ENCODE results near the gene BCL7B. TPM values are rescaled to one million over a fixed set of nuclear protein-coding genes. Genes with fewer than 3 reads are reported as not detected.
"Not testable (repeated sequence)": the region's sequence is repeated elsewhere in the genome, so short reads cannot be mapped to it uniquely, and the experiment has no call there.

Gene BCL7B
- total RNA-seq, 1 donor from 2014 or later: 80.7 TPM

DNA sequence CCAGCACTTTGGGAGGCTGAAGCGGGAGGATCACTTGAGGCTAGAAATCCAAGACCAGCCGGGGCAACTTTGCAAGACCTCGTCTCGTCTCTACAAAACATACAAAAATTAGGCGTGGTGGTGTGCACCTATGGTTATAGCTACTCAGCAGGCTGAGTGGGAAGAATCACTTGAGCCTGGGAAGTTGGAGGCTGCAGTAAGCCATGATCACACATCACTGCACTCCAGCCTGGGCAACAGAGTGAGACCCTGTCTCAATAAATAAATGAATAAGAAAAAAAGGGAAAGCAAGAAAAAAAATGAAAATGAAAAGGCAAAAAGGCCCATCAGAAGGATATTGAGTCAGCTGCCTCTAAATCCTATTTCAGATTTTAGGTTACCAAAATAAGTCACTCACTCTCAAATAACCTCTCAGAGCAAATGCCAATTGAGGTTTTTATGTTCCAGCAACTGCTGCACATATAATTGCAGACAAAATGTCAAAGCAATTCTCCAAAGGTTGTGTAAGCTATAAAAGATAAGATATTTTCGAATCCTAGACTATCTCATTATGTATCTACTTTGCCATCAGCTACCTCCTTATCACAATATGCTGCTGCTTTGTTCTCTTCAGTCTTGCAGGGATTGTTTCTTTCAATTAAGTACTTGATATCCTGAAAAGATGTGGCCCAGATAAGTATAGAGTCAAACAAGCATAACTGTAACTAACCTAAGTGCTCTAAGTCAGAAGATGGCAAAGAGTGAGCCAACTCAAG, 40.1 kb downstream of the BCL7B start:
- DNase-seq (no peak), ATAC-seq (no peak)
- intact Hi-C loops (cut with micrococcal nuclease): no loop called here

DNA sequence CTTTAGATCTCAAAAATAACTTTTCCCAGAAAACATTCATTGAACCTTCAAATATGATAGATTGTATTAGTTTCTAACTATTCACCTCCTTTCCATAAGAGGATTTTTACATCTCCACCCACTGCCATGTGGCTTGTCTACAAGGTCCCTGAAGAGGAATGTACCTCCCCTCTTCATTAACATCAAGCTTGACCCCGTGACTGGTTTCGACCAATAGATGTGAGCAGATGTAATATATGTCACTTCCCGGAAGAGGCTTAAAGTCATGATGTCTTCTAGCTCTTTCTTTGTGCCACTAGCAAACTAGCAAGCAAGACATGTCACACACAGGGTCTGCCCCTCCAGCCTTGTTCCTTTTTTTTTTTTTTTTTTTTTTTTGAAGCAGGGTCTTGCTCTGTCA, 42.3 kb downstream of the BCL7B start:
- DNase-seq (no peak), ATAC-seq (no peak)
- intact Hi-C loops (cut with micrococcal nuclease): no loop called here

DNA sequence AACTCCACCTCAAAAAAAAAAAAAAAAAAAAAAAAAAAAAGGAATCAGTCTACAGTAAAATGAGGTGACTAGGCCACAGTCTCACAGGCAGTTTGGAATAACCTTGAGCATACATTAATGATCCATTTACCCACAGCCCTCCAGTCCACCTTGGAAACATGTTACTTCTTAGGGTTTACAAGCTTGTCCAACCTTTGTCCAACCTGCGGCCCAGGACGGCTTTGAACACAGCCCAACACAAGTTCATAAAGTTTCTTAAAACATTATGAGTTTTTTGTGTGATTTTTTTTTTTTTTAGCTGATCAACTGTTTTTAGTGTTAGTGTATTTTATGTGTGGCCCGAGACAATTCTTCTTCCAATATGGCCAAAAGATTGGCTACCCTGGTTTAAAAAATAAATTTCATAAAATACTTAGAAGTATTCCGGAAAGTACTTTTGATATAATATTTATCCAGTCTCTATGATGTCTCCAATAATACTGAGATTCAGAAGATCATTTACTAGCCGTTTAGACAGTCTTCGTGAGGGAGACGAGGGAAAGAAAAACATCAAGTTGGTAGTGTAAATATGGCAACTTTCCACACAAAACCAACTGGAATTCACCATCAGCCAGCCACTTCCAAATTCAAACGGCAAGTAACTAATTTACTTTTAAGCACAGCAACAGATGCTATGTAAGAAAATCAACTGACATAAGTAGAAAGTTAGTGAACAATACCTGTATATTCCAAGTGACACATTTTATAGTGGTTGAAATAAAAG, 45.3 kb downstream of the BCL7B start:
- intact Hi-C loops (cut with micrococcal nuclease): no loop called here
- ATAC-seq (no peak), DNase-seq (no peak)

DNA sequence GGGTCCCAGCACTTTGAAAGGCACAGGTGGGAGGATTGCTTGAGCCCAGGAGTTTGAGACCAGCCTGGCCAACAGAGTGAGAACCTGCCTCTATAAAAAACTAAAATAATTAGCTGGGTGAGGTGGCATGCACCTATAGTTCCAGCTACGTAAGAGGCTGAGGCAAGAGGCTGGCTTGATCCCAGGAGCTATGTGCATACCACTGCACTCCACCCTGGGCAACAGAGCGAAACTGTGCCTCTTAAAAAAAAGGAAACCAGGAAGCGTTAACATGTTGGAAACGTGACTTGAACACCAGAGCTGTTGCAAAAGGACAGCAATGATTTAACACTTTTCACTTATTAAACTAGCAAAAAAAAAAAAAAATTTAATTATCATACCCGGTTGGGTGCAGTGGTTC, 48.0 kb downstream of the BCL7B start:
- ATAC-seq (peak; percentile 34), DNase-seq (no peak)
- intact Hi-C loops (cut with micrococcal nuclease): no loop called here

DNA sequence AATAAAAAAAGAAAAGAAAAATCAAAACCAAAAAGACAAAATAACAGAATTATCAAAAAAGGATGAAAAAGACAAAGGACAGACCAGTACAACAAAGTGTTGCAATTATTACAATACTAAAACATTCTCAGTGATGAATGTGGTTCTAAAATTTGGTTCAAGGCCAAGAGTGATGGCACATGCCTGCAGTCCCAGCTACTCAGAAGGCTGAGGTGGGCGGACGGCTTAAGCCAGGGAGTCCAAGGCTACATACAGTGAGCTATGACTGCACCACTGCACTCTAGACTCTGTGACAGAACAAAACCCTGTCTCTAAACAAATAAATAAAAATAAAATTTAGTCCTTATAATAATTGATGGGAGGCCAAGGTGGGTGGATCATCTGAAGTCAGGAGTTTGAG, 49.9 kb downstream of the BCL7B start:
- intact Hi-C loops (cut with micrococcal nuclease): no loop called here
- ATAC-seq (no peak), DNase-seq (no peak)

DNA sequence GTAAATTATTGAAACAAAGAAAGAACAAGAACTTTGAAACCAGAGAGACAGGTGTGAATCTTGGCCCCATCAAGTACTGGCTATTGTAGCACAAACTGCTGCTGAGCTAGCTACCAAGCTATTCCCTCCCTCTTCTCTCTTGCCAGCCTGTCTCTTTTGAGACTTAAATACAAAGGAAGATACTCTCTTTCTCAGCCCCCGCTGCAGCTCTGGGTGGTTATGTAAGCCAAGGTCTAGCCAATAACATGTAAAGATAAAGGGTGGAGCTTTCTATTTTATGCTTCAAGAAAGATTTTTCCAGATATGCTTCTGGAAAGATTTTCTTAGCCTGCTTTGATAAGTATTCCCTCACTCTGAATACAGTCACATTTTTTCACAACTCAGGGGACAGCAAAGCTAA, 52.6 kb downstream of the BCL7B start:
- ATAC-seq: no peak
- intact Hi-C loops (cut with micrococcal nuclease): no loop called here

DNA sequence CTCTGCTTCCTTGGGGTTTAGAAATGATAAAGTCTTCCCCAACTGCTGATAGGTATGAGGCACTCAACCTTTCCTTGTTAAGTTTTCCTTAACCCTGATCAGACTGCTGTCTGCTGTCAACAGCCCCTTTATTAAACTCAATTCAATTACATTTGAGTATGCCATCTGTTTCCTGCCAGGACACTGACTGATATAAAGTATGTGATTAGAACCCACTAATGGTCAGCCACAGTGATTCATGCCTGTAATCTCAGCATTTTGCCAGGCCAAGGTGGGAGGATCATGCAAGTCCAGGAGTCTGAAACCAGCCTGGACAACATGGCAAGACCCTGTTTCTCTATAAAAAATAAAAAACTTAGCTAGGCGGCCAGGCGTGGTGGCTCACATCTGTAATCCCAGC, 53.5 kb downstream of the BCL7B start:
- ATAC-seq: no peak
- intact Hi-C loops (cut with micrococcal nuclease): no loop called here
- DNase-seq: no peak

More for the DNA sequence above, 52.6 kb downstream of the BCL7B start:
- no peak for DNase-seq

DNA sequence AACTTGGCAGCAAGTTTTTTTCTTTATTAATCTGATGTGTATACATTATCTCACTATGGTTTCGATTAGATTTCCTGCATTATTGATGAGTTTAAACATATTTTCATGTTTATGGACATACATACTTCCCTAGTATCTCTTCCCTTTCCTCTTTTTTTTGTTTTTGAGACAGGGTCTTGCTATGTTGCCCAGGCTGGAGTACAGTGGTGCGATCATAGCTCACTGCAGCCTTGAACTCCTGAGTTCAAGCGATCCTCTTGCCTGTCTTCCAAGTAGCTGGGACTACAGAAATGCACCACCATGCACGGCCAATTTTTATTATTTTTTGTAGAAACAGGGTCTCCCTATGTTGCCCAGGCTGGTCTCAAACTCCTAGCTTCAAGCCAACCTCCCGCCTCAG, 54.3 kb downstream of the BCL7B start:
- intact Hi-C loops (cut with micrococcal nuclease): no loop called here
- ATAC-seq (no peak), DNase-seq (no peak)

DNA sequence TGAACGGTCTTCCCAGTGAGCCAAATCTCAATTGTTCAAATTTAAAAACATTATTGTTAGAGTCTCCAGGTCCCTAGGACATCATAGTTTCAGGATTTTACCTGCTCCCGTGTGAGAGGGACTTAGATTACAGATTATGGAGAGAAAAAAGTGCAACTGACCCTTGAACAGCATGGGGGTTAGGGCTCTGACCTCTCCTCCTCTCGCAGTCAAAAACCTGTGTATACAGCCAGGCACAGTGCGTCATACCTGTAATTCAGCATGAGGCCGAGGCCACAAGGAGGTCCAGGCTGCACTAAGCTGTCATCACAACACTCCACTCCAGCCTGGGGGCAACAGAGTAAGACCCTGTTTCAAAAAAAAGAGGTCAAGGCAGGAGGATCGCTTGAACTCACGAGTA, 60.9 kb downstream of the BCL7B start:
- no peak for ATAC-seq
- no peak for DNase-seq
- intact Hi-C loops (cut with micrococcal nuclease): no loop called here

DNA sequence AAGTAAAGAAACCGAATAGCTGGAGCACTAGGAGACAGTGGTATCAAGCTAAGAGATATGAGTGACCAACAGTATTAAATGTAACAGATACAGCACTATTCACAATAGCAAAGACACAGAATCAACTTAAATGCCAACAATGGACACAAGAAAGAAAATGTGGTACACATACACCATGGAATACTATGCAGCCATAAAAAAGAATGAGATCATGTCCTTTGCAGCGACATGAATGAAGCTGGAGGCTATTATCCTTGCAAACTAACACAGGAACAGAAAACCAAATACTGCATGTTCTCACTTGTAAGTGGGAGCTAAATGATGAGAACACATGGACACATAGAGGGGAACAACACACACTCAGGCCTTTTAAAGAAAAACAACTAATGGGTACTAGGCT, 62.0 kb downstream of the BCL7B start:
- intact Hi-C loops (cut with micrococcal nuclease); ATAC-seq: not testable (repeated sequence)

DNA sequence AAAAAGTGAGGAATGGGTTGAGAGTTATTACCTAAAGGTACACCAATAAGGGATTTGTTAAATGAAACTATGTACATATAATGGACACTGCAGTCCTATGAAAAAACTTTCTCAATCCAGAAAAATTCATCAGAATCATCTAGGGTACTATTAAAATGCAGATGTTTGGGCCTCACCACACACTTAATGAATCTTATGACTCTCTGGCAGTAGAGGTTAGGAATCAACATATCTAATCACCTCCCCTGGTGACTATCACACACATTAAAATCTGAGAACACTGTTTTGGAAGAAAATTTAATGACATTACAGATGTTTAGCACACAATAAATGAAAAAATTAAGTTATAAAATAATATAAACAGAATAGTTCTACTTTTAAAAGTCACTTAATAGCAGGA, 67.5 kb downstream of the BCL7B start:
- no peak for ATAC-seq
- no peak for DNase-seq
- intact Hi-C loops (cut with micrococcal nuclease): no loop called here

More for the DNA sequence above, 62.0 kb downstream of the BCL7B start:
- DNase-seq: not testable (repeated sequence)

DNA sequence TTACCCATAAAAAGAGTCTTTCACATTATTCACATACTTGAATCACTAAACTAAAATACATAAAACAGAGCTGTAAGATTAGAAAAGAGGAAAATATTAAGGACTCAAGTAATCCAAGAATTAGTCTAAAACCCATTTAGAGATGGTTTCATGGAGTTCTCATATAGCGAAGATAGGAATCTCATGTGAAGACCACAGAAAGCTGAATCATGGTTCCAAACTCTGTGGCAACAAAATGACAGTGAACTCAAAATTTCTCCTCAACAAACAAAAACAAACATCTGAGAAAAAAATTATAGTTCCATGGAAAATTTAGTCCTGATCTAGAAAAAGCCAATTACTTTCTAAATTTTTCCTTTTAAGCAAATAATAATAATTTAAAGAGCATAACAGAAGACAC, 70.0 kb downstream of the BCL7B start:
- no peak for ATAC-seq
- DNase-seq: no peak
- intact Hi-C loops (cut with micrococcal nuclease): no loop called here

Other genes with a start within 250 kb of the BCL7B start
- gene NSUN5, start 248.9 kb downstream of the BCL7B start, total RNA-seq: 19.6 TPM
- 0.30 TPM for gene TRIM50, start 229.6 kb downstream of the BCL7B start, total RNA-seq
- gene FKBP6, start 229.5 kb downstream of the BCL7B start, total RNA-seq: not detected
- 0.25 TPM for gene FZD9, start 123.9 kb downstream of the BCL7B start, total RNA-seq
- gene BAZ1B, start 35.4 kb downstream of the BCL7B start, total RNA-seq: 44.6 TPM
- 7.8 TPM for gene TBL2, start 20.9 kb upstream of the BCL7B start, total RNA-seq
- gene MLXIPL, start 66.8 kb upstream of the BCL7B start, total RNA-seq: 9.6 TPM
- 3.3 TPM for gene VPS37D, start 110.1 kb upstream of the BCL7B start, total RNA-seq
- 13.2 TPM for gene DNAJC30, start 125.8 kb upstream of the BCL7B start, total RNA-seq
- 79.8 TPM for gene BUD23, start 125.9 kb upstream of the BCL7B start, total RNA-seq
- gene STX1A, start 162.0 kb upstream of the BCL7B start, total RNA-seq: 3.0 TPM
- gene ABHD11, start 181.1 kb upstream of the BCL7B start, total RNA-seq: 24.0 TPM
- gene CLDN3, start 212.6 kb upstream of the BCL7B start, total RNA-seq: not detected

All from left ventricle myocardium superior (tissue), 1 donor.